ENCODE measurements around the gene MTNR1B.

The MTNR1B gene

GRCh38 chr11:92978271-92979111 lies 9.0 kb downstream of the MTNR1B start:
- DNase-seq: no peak

GRCh38 chr11:92979176-92979575 lies 9.7 kb downstream of the MTNR1B start:
- DNase-seq: no peak

- no peak for DNase-seq
Observed at GRCh38 chr11:92980312-92980711, 10.9 kb downstream of the MTNR1B start.

DNA sequence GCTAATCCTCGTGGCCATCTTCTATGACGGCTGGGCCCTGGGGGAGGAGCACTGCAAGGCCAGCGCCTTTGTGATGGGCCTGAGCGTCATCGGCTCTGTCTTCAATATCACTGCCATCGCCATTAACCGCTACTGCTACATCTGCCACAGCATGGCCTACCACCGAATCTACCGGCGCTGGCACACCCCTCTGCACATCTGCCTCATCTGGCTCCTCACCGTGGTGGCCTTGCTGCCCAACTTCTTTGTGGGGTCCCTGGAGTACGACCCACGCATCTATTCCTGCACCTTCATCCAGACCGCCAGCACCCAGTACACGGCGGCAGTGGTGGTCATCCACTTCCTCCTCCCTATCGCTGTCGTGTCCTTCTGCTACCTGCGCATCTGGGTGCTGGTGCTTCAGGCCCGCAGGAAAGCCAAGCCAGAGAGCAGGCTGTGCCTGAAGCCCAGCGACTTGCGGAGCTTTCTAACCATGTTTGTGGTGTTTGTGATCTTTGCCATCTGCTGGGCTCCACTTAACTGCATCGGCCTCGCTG lies 12.1 kb downstream of the MTNR1B start:
- no peak for DNase-seq

DNA sequence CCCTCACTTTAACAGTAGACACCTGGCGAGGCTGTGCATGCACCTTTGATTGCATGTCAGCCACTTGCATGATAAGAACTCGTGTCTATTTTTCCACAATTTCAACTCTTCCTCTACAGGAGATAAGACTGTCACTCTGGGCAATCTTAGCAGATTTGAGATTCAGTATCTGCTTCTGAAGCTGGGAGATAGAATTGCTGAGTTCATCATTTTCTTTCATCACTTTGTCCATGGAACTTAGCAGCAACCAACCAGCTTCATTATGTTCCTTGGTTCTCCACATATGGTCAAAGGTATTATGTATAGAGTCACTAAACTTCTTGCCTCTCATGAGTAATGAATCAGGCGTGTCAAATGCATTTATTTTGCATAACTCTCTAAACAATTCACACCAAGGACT lies 17.1 kb downstream of the MTNR1B start:
- DNase-seq: no peak

DNA sequence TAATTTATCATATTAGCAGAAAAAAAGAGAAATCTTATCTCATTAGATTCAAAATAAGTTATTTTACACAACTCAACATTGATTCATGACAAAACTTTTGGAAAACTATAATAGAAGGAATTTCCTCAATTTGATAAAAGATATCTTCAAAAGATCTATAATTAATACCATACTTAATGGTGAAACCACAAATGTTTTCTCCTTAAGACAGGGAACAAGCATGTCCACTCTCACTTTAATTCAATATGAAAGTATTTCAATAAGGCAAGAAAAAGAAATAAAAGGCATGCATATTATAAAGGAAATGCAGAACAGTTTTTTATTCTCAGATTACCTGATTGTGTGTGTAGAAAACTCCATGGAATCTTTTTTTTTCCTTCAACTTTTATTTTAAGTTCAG lies 23.6 kb downstream of the MTNR1B start:
- DNase-seq: no peak

- DNase-seq: no peak
Observed at GRCh38 chr11:93000511-93001476, 31.3 kb downstream of the MTNR1B start.

DNA sequence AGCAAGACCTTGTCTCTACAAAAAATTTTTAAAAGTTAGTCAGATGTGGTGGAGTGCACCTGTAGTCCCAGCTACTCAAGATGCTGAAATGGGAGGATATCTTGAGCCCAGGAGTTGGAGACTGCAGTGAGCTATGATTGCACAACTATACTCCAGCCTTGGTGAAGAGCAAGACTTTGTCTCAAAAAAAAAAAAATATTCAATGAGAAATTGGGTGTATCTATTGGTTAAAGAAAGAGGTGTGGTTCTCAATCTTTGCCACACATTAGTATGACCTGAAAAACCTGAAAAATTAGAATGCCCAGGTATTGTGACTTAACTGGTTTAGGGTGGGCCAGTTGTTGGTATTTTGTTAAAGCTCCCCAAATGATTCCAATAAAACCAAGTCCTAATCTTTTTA lies 32.4 kb downstream of the MTNR1B start:
- no peak for DNase-seq

- no peak for DNase-seq
Observed at GRCh38 chr11:93002380-93002779, 32.9 kb downstream of the MTNR1B start.

- no peak for DNase-seq
Observed at GRCh38 chr11:93005239-93005638, 35.8 kb downstream of the MTNR1B start.

DNA sequence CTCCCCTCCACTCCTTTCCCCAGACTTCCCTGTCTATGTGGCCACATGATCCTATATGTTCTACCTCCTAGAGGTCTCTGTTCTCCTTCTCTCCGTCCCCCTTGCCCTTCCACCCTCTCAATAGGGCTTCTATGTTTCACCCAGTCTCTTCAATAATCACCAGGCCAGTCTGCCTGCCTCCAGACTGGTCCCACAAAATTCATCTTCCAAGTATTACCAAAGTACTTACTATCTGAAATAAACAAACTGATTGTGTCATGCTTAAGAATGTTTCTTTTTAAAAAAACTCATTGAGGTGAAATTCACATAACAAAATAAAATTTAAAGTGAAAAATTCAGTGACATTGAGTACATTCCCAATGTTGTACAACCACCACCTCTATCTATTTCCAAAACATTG lies 44.2 kb downstream of the MTNR1B start:
- DNase-seq: no peak

- no peak for DNase-seq
Observed at GRCh38 chr11:93016595-93016994, 47.1 kb downstream of the MTNR1B start.

- DNase-seq: no peak
Observed at GRCh38 chr11:93017821-93018690, 48.6 kb downstream of the MTNR1B start.

GRCh38 chr11:93020248-93021046 lies 51.0 kb downstream of the MTNR1B start:
- DNase-seq: no peak

DNA sequence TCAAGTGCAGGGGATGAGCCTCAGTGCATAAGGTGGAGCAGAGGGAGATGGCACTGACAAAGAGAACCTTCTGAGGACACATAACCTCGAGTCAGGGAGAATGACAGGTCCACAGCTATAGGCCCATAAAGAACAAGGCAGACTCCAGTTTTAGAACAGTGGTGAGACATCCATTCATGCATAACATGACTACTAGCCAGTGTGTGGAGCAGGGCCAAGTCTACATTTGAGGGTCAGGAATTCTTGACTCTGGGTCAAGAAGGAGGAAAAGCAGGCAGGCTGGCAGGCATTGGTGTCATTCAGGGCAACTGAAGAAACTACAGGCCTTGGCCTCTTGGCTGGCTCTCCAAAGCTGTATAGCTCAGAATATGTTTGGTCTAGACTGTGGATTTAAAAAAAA lies 54.9 kb downstream of the MTNR1B start:
- no peak for DNase-seq

GRCh38 chr11:93025558-93026255 lies 56.3 kb downstream of the MTNR1B start:
- DNase-seq: no peak

DNA sequence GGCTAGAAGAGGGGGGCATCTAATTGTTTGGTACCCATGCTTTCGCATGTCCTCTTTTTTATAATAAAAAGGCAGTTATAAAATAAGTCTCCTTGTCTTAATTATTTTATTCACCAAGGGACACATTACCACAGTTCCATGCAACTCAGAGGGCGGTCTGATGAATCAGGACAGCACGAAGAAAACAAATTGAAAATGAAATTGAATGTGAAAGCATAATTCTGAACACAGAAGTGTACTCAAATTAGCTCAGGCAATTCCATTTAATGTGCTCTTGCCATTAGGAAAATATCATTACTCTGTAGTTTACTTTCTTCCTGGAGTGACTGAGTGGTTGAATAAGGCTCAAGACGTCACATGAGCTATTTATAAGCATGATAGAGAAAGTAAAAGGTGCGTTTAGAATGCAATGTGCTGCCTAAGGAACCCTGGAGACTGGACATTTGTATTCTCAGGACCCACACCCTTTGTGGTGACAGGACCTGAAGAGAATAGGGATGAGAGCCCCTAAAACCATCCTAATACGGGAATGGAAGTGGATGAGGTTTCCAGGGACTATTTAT lies 59.6 kb downstream of the MTNR1B start:
- no peak for DNase-seq

GRCh38 chr11:93031386-93031785 lies 61.9 kb downstream of the MTNR1B start:
- DNase-seq: no peak

Data from GF-D8 (cell line).